ENCODE results near the gene MYO19.

MYO19 gene

DNA sequence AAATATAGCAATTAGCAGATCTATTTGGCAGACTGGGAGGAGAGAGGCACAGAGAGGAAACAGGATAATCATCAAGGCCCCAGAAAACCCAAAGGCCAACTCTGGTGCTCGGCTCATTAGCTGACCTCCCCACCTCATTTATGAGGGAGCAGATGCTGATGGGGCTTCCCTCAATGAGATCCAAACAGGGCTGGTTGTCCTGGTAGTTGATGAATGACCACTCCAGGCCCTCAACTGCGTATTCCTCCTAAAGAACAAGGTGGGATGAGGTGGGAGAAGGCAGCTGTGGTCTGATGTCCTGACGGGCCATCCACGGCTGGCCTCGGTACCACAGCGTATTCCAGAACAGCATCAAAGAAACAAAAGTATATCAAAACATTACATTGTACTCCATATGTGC is 27.4 kb downstream of the MYO19 start:
- Histone ChIP-seq H3K9me3 (ENCODE audit: insufficient read depth, low read length) (no peaks in the 10 kb centered on the region), H3K36me3 (replicated peaks; ENCODE audit: low read depth, low read length) (peaks cover 4% of the 10 kb centered on the region), H3K27me3 (ENCODE audit: low read depth, low read length) (no peaks in the 10 kb centered on the region), H4K20me1 (ENCODE audit: insufficient read depth, low read length) (no peaks in the 10 kb centered on the region), H3K27ac (ENCODE audit: low read length) (no peak overlapping the region), H3K4me3 (ENCODE audit: low read length) (no peak overlapping the region), H2AFZ (ENCODE audit: low read depth, low read length) (no peak overlapping the region), H3K4me1 (ENCODE audit: low read length) (no peaks in the 10 kb centered on the region), H3K4me2 (ENCODE audit: low read length) (no peak overlapping the region), H3K9ac (ENCODE audit: low read length) (no peak overlapping the region), H3K79me2 (ENCODE audit: low read length) (no peaks in the 10 kb centered on the region)
- no peak for TF ChIP-seq EZH2phosphoT487 (IDR thresholded peaks at IDR 0.05; ENCODE audit: low read depth)
- TF ChIP-seq, protein P1, sequence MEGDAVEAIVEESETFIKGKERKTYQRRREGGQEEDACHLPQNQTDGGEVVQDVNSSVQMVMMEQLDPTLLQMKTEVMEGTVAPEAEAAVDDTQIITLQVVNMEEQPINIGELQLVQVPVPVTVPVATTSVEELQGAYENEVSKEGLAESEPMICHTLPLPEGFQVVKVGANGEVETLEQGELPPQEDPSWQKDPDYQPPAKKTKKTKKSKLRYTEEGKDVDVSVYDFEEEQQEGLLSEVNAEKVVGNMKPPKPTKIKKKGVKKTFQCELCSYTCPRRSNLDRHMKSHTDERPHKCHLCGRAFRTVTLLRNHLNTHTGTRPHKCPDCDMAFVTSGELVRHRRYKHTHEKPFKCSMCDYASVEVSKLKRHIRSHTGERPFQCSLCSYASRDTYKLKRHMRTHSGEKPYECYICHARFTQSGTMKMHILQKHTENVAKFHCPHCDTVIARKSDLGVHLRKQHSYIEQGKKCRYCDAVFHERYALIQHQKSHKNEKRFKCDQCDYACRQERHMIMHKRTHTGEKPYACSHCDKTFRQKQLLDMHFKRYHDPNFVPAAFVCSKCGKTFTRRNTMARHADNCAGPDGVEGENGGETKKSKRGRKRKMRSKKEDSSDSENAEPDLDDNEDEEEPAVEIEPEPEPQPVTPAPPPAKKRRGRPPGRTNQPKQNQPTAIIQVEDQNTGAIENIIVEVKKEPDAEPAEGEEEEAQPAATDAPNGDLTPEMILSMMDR (IDR thresholded peaks at IDR 0.05; ENCODE audit: low read depth, low read length): no peak

DNA sequence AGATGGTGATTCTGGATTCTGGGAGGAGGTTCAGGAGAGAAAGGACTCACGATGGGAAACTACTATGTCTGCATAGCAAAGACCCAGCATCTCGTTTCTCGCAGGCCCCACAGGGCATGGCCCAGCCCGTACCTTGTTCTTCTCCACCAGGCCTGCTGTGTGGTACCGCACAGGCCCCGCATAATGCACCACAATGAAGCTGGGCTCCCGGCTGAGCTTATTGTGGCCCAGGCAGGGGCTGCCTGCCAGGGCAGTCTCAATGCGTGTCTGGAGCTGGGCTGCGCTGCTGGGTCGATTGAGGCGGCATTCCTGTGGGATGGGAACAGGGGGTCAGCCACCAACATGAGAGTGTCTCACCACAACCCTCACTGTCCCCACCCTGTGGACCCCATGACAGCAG is 27.8 kb downstream of the MYO19 start:
- no peak overlapping the region for H3K4me2 ChIP-seq (ENCODE audit: low read length)
- H3K36me3 ChIP-seq (replicated peaks; ENCODE audit: low read depth, low read length): peaks cover 4% of the 10 kb centered on the region
- TF ChIP-seq EZH2phosphoT487 (IDR thresholded peaks at IDR 0.05; ENCODE audit: low read depth): no peak
- TF ChIP-seq, protein P1 (IDR thresholded peaks at IDR 0.05; ENCODE audit: low read depth, low read length): no peak
- no peaks in the 10 kb centered on the region for H3K9me3 ChIP-seq (ENCODE audit: insufficient read depth, low read length)
- H3K27me3 ChIP-seq (ENCODE audit: low read depth, low read length): no peaks in the 10 kb centered on the region
- no peak overlapping the region for H3K27ac ChIP-seq (ENCODE audit: low read length)
- H2AFZ ChIP-seq (ENCODE audit: low read depth, low read length): no peak overlapping the region
- no peaks in the 10 kb centered on the region for H4K20me1 ChIP-seq (ENCODE audit: insufficient read depth, low read length)
- no peak overlapping the region for H3K9ac ChIP-seq (ENCODE audit: low read length)
- no peaks in the 10 kb centered on the region for H3K79me2 ChIP-seq (ENCODE audit: low read length)
- no peak overlapping the region for H3K4me3 ChIP-seq (ENCODE audit: low read length)
- H3K4me1 ChIP-seq (ENCODE audit: low read length): no peaks in the 10 kb centered on the region

DNA sequence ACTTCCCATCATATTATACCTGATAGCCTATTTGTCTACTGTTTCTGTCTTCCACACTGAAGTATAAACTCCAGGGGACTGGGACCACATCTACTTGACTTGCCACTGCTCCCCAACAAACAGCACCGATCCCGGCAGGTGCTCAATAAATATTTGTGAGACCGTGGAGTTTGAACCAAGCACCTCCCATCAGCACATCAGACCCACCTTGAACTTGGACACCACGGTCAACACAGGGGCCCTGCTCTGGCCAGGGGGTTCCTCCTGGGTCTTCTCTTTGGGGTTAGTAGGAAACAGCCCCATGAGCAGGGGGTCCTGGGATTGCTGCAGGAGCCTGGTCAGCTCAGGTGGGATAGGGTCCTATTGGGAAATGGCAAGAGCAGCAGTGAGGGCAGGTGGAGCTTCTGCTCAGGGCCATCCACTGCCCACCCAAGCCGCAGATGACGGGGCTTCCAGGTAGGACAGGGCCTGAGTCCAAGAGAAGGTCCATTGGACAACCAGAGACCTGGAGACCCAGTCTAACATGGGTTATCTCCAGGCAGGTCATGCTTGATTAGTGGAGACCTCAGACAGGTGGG is 28.3 kb downstream of the MYO19 start:
- H2AFZ ChIP-seq (ENCODE audit: low read depth, low read length): no peak overlapping the region
- H3K4me2 ChIP-seq (ENCODE audit: low read length): no peak overlapping the region
- H3K9ac ChIP-seq (ENCODE audit: low read length): no peak overlapping the region
- no peaks in the 10 kb centered on the region for H3K79me2 ChIP-seq (ENCODE audit: low read length)
- no peak overlapping the region for H3K27ac ChIP-seq (ENCODE audit: low read length)
- H3K4me3 ChIP-seq (ENCODE audit: low read length): no peak overlapping the region
- H3K9me3 ChIP-seq (ENCODE audit: insufficient read depth, low read length): no peaks in the 10 kb centered on the region
- H3K27me3 ChIP-seq (ENCODE audit: low read depth, low read length): no peaks in the 10 kb centered on the region
- no peaks in the 10 kb centered on the region for H4K20me1 ChIP-seq (ENCODE audit: insufficient read depth, low read length)
- peaks cover 4% of the 10 kb centered on the region for H3K36me3 ChIP-seq (replicated peaks; ENCODE audit: low read depth, low read length)
- TF ChIP-seq, protein P1 (IDR thresholded peaks at IDR 0.05; ENCODE audit: low read depth, low read length): no peak
- TF ChIP-seq EZH2phosphoT487 (IDR thresholded peaks at IDR 0.05; ENCODE audit: low read depth): no peak
- no peaks in the 10 kb centered on the region for H3K4me1 ChIP-seq (ENCODE audit: low read length)

DNA sequence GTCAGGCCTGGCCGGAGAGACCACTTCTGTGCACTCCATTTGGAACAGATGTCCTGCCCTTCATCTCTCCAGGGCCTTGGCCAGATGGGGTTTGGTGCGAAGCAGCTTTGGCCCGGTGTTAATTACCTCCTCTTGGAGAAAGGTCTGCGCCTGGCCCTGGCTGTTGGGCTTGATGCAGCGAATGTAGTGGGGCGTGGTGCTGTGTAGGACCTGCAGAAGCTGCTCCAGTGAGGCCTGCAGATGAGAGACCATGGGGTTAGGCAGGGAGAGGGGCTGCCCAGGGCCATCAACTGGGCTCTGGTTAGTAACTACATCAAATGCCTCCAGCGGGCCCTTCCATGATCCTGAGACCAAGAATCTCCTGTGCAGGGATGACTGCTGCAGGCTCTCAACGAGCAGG is 29.5 kb downstream of the MYO19 start:
- peaks cover 10% of the 10 kb centered on the region for H3K36me3 ChIP-seq (replicated peaks; ENCODE audit: low read depth, low read length)
- H4K20me1 ChIP-seq (ENCODE audit: insufficient read depth, low read length): no peaks in the 10 kb centered on the region
- H3K4me2 ChIP-seq (ENCODE audit: low read length): no peak overlapping the region
- no peaks in the 10 kb centered on the region for H3K79me2 ChIP-seq (ENCODE audit: low read length)
- no peak overlapping the region for H2AFZ ChIP-seq (ENCODE audit: low read depth, low read length)
- H3K27me3 ChIP-seq (ENCODE audit: low read depth, low read length): no peaks in the 10 kb centered on the region
- no peaks in the 10 kb centered on the region for H3K9me3 ChIP-seq (ENCODE audit: insufficient read depth, low read length)
- H3K27ac ChIP-seq (ENCODE audit: low read length): no peak overlapping the region
- no peaks in the 10 kb centered on the region for H3K4me1 ChIP-seq (ENCODE audit: low read length)
- H3K4me3 ChIP-seq (ENCODE audit: low read length): no peak overlapping the region
- H3K9ac ChIP-seq (ENCODE audit: low read length): no peak overlapping the region
- TF ChIP-seq, protein P1 (IDR thresholded peaks at IDR 0.05; ENCODE audit: low read depth, low read length): no peak
- TF ChIP-seq EZH2phosphoT487 (IDR thresholded peaks at IDR 0.05; ENCODE audit: low read depth): no peak

Measured in OCI-LY3 (cell line).